GM23338 (cell line): ENCODE measurements around the gene ALDH1A1. TPM values are rescaled to one million over a fixed set of nuclear protein-coding genes. Genes with fewer than 3 reads are reported as not detected.

Experiments
- ATAC-seq: fragments of 200-7000 bp; cut with Tn5 transposase; 3 replicates; pipeline ENCODE4 v1.9.1; 2020
- DNase-seq: peaks from one replicate; pipeline ENCODE4 v3.0.0-alpha.2; 2015; ENCODE audit warnings: low spot score
- H2AFZ ChIP-seq: fragments of 200-600 bp; sonication (generic); 2 replicates; pipeline ENCODE4 v1.8.0; 2016; ENCODE audit warnings: antibody characterized with exemption, mild to moderate bottlenecking, moderate library complexity
- H3F3A ChIP-seq: fragments of 200-600 bp; sonication (generic); replicated peaks from 2 replicates; pipeline ENCODE4 v1.8.0; 2017; ENCODE audit warnings: antibody characterized with exemption, mixed run types, low read depth
- H3K27ac ChIP-seq: fragments of 200-600 bp; sonication (generic); 2 replicates; pipeline ENCODE4 v1.6.1; 2016; ENCODE audit warnings: low read depth
- H3K27me3 ChIP-seq: fragments of 200-600 bp; sonication (generic); 2 replicates; pipeline ENCODE4 v1.8.0; 2016; ENCODE audit warnings: mild to moderate bottlenecking, mixed run types, moderate library complexity; ENCODE audit not compliant: insufficient read depth
- H3K36me3 ChIP-seq: fragments of 200-600 bp; sonication (generic); 2 replicates; pipeline ENCODE4 v1.8.0; 2016; ENCODE audit warnings: mild to moderate bottlenecking; ENCODE audit not compliant: insufficient read depth
- H3K4me1 ChIP-seq: fragments of 200-600 bp; sonication (generic); 2 replicates; pipeline ENCODE4 v1.8.0; 2016; ENCODE audit warnings: mild to moderate bottlenecking, moderate library complexity; ENCODE audit not compliant: insufficient read depth
- H3K4me2 ChIP-seq: fragments of 200-600 bp; sonication (generic); 2 replicates; pipeline ENCODE4 v1.7.1; 2017; ENCODE audit warnings: mixed run types
- H3K4me3 ChIP-seq: fragments of 200-600 bp; sonication (generic); 2 replicates; pipeline ENCODE4 v1.6.1; 2016; ENCODE audit warnings: mixed run types
- H3K79me2 ChIP-seq: fragments of 200-600 bp; sonication (generic); replicated peaks from 2 replicates; pipeline ENCODE4 v1.8.0; 2017; ENCODE audit warnings: mild to moderate bottlenecking; ENCODE audit not compliant: insufficient read depth
- H3K9me2 ChIP-seq: fragments of 200-600 bp; sonication (generic); 2 replicates; pipeline ENCODE4 v1.8.0; 2017; ENCODE audit not compliant: insufficient read depth
- H4K20me1 ChIP-seq: fragments of 200-600 bp; sonication (generic); replicated peaks from 2 replicates; pipeline ENCODE4 v1.8.0; 2017; ENCODE audit warnings: mild to moderate bottlenecking; ENCODE audit not compliant: insufficient read depth
- H3K27ac Mint-ChIP-seq: 2 replicates; pipeline ENCODE4 v1.8.0; 2020; ENCODE audit warnings: inconsistent platforms, mild to moderate bottlenecking, moderate library complexity, mixed read lengths
- H3K27me3 Mint-ChIP-seq: 3 replicates; pipeline ENCODE4 v1.8.0; 2022; ENCODE audit warnings: low read depth, mild to moderate bottlenecking, moderate library complexity, mixed read lengths, inconsistent platforms; ENCODE audit not compliant: insufficient read depth, poor library complexity
- H3K36me3 Mint-ChIP-seq: 3 replicates; pipeline ENCODE4 v1.8.0; 2021; ENCODE audit warnings: low read depth, mild to moderate bottlenecking, inconsistent platforms, moderate library complexity, mixed read lengths
- H3K4me1 Mint-ChIP-seq: 3 replicates; pipeline ENCODE4 v1.8.0; 2020; ENCODE audit warnings: mild to moderate bottlenecking, inconsistent platforms, mixed read lengths
- H3K4me3 Mint-ChIP-seq: 3 replicates; pipeline ENCODE4 v1.8.0; 2021; ENCODE audit warnings: moderate library complexity, mild to moderate bottlenecking, inconsistent platforms, mixed read lengths
- H3K9me3 Mint-ChIP-seq: 3 replicates; pipeline ENCODE4 v1.8.0; 2020; ENCODE audit warnings: moderate library complexity, mild to moderate bottlenecking, inconsistent platforms, mixed read lengths
- CREB1 ChIP-seq: fragments of 250-450 bp; sonication (Bioruptor Pico); IDR thresholded peaks from 2 replicates; pipeline ENCODE4 v1.5.0; 2020; ENCODE audit warnings: low read depth, mild to moderate bottlenecking, moderate library complexity
- CTCF ChIP-seq, 2 experiments: fragments of 200-600 bp in 1 of 2; sonication (generic) in 1 of 2; conservative IDR thresholded peaks; 2 replicates each; pipeline versions ENCODE4 v1.5.1 to v1.6.1; 2016 to 2017; ENCODE audit warnings: antibody characterized with exemption in 2 of 2, low read depth in 2 of 2, mild to moderate bottlenecking in 2 of 2, moderate library complexity in 1 of 2
- ETS1 ChIP-seq: IDR thresholded peaks from 2 replicates; pipeline ENCODE4 v1.6.1; 2016; ENCODE audit warnings: antibody characterized with exemption
- EZH2 ChIP-seq: fragments of 200-600 bp; sonication (generic); IDR thresholded peaks from one replicate; pipeline ENCODE4 v1.8.0; 2017; ENCODE audit warnings: antibody characterized with exemption, mild to moderate bottlenecking, low read depth; ENCODE audit not compliant: unreplicated experiment
- EZH2phosphoT487 ChIP-seq: fragments of 200-600 bp; sonication (generic); IDR thresholded peaks from one replicate; pipeline ENCODE4 v1.8.1; 2018; ENCODE audit warnings: antibody characterized with exemption; ENCODE audit not compliant: unreplicated experiment
- JUNB ChIP-seq: IDR thresholded peaks from one replicate; pipeline ENCODE4 v1.6.1; 2016; ENCODE audit warnings: antibody characterized with exemption; ENCODE audit not compliant: unreplicated experiment
- NANOG ChIP-seq: IDR thresholded peaks from 2 replicates; pipeline ENCODE4 v1.6.1; 2016; ENCODE audit warnings: antibody characterized with exemption, borderline replicate concordance
- POLR2AphosphoS5 ChIP-seq: IDR thresholded peaks from 2 replicates; pipeline ENCODE4 v1.6.1; 2016; ENCODE audit warnings: antibody characterized with exemption, low read depth
- REST ChIP-seq: IDR thresholded peaks from one replicate; pipeline ENCODE4 v1.6.1; 2018; ENCODE audit warnings: antibody characterized with exemption; ENCODE audit not compliant: unreplicated experiment
- STAT1 ChIP-seq: IDR thresholded peaks from one replicate; pipeline ENCODE4 v1.6.1; 2016; ENCODE audit warnings: antibody characterized with exemption; ENCODE audit not compliant: unreplicated experiment
- ZNF114 ChIP-seq: fragments of 250-450 bp; sonication (Bioruptor Pico); IDR thresholded peaks from 2 replicates; pipeline ENCODE4 v1.5.0; 2020; ENCODE audit warnings: mild to moderate bottlenecking, moderate library complexity
- ZNF331 ChIP-seq: fragments of 250-450 bp; sonication (Bioruptor Pico); IDR thresholded peaks from 2 replicates; pipeline ENCODE4 v1.5.0; 2020; ENCODE audit warnings: low read depth, mild to moderate bottlenecking, moderate library complexity
- ZNF462 ChIP-seq: fragments of 250-450 bp; sonication (Bioruptor Pico); IDR thresholded peaks from 2 replicates; pipeline ENCODE4 v1.5.0; 2020; ENCODE audit warnings: mild to moderate bottlenecking, moderate library complexity
- polyA plus RNA-seq: library from polyadenylated mRNA; unstranded; fragments of >200 nt; fragmentation: Nextera tagmentation; extraction: Ambion mirVana; gene quantifications from 2 replicates; pipeline ENCODE4 v1.2.1, GENCODE V29; 2016
- total RNA-seq: library from RNA; depleted of rRNA; stranded (reverse); fragments of >200 nt; shearing (Covaris generic); gene quantifications from 2 replicates; pipeline ENCODE4 v1.2.3, GENCODE V29; 2014

Gene ALDH1A1
- total and polyA plus RNA-seq, 2 experiments from 2014 or later, result 2.1 to 3.4 TPM

GRCh38 chr9:72980183-72980582 lies 27.3 kb upstream of the ALDH1A1 start:
- TF ChIP-seq POLR2AphosphoS5 (no peak), ZNF114 (CRISPR knock-in tag) (no peak), STAT1 (no peak), ETS1 (no peak), ZNF462 (CRISPR knock-in tag) (no peak), NANOG (no peak), EZH2phosphoT487 (no peak), EZH2 (no peak), JUNB (no peak), REST (no peak), CTCF (conservative IDR thresholded peaks at IDR 0.05; ENCODE audit: low read depth in 2 of 2) (no peak), ZNF331 (CRISPR knock-in tag) (no peak), CREB1 (CRISPR knock-in tag) (no peak)
- H3K27ac Mint-ChIP-seq, result no peak overlapping the region
- DNase-seq, result no peak

More at GRCh38 chr9:72980183-72980582, 27.3 kb upstream of the ALDH1A1 start:
- H3K27me3 ChIP-seq, result no peaks in the 10 kb centered on the region
- H3K36me3 Mint-ChIP-seq, result no peaks in the 10 kb centered on the region
- ATAC-seq, result no peak
- no peak overlapping the region for H3K4me2 ChIP-seq
- H3K4me1 ChIP-seq, result peaks cover 7% of the 10 kb centered on the region; the same call in 1 of the 2 replicates
- H3F3A ChIP-seq, result no peaks in the 10 kb centered on the region
- no peak overlapping the region for H3K27ac ChIP-seq
- H3K4me3 Mint-ChIP-seq, result no peak overlapping the region
- H3K36me3 ChIP-seq, result no peaks in the 10 kb centered on the region
- H2AFZ ChIP-seq, result no peak overlapping the region
- H3K9me2 ChIP-seq, result no peaks in the 10 kb centered on the region
- H3K4me1 Mint-ChIP-seq, result peaks cover 5% of the 10 kb centered on the region
- no peaks in the 10 kb centered on the region for H3K79me2 ChIP-seq
- no peaks in the 10 kb centered on the region for H3K9me3 Mint-ChIP-seq
- no peaks in the 10 kb centered on the region for H3K27me3 Mint-ChIP-seq
- H3K4me3 ChIP-seq, result no peak overlapping the region
- no peaks in the 10 kb centered on the region; the same call in 1 of the 2 replicates for H4K20me1 ChIP-seq
